NT2/D1 (cell line): ENCODE data around the gene KIR3DL1.

Experiments used
- SUZ12 ChIP-seq: IDR thresholded peaks from 2 replicates; pipeline ENCODE4 v1.6.1; 2011; ENCODE audit not compliant: insufficient read length, insufficient read depth; ENCODE audit errors: extremely low read depth
- YY1 ChIP-seq: IDR thresholded peaks from 2 replicates; pipeline ENCODE4 v1.6.1; 2011; ENCODE audit not compliant: insufficient read length, insufficient read depth
- ZNF274 ChIP-seq: IDR thresholded peaks from 2 replicates; pipeline ENCODE4 v1.6.1; 2011; ENCODE audit warnings: mild to moderate bottlenecking, low read depth, low read length

- TF ChIP-seq ZNF274 (no peak), YY1 (no peak), SUZ12 (no peak)
Measured at GRCh38 chr19:54871696-54872095, 55.4 kb downstream of the KIR3DL1 start.
